Astrocyte of the cerebellum (primary cell): Measurements from ENCODE around the gene FAM98B.

ENCODE experiments used
- DNase-seq: peaks from one replicate; pipeline ENCODE4 v3.0.0-alpha.2; 2011; ENCODE audit warnings: low read depth
- H3K4me3 ChIP-seq: 2 replicates; pipeline ENCODE4 v1.5.1; 2011; ENCODE audit warnings: mild to moderate bottlenecking, low read depth, low read length, moderate library complexity
- in situ Hi-C: cut with HindIII; loops from 2 replicates; pipeline ENCODE4 v1.10.0; 2017; ENCODE audit warnings: low sequenced_read_pairs
- TF ChIP-seq, protein P1 (sequence below): IDR thresholded peaks from 2 replicates; pipeline ENCODE4 v1.5.1; 2012; ENCODE audit warnings: low read length, low read depth, moderate library complexity, mild to moderate bottlenecking; ENCODE audit errors: missing control alignments

FAM98B gene

DNA sequence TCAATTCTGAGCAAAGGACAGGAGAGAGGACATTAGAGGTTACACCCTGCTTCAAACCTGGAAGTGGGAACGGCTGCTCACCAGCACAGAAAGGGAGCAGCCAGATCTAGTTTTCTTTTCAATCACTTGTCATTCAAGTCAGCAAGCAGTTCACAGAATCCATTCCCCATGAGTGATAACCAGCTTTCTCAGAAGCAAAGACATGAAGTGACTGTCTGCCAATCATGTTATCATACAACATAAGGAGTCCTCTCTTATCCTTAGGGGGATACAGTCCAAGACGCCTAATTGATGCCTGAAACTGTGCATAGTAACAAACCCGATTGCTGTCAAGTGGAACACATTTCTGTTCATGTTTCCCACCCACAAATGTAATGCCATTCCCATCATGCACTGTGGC, 54.7 kb downstream of the FAM98B start:
- TF ChIP-seq, protein P1, sequence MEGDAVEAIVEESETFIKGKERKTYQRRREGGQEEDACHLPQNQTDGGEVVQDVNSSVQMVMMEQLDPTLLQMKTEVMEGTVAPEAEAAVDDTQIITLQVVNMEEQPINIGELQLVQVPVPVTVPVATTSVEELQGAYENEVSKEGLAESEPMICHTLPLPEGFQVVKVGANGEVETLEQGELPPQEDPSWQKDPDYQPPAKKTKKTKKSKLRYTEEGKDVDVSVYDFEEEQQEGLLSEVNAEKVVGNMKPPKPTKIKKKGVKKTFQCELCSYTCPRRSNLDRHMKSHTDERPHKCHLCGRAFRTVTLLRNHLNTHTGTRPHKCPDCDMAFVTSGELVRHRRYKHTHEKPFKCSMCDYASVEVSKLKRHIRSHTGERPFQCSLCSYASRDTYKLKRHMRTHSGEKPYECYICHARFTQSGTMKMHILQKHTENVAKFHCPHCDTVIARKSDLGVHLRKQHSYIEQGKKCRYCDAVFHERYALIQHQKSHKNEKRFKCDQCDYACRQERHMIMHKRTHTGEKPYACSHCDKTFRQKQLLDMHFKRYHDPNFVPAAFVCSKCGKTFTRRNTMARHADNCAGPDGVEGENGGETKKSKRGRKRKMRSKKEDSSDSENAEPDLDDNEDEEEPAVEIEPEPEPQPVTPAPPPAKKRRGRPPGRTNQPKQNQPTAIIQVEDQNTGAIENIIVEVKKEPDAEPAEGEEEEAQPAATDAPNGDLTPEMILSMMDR, result no peak
- in situ Hi-C loops, result no loop called here
- no peak for DNase-seq
- H3K4me3 ChIP-seq, result no peak overlapping the region

DNA sequence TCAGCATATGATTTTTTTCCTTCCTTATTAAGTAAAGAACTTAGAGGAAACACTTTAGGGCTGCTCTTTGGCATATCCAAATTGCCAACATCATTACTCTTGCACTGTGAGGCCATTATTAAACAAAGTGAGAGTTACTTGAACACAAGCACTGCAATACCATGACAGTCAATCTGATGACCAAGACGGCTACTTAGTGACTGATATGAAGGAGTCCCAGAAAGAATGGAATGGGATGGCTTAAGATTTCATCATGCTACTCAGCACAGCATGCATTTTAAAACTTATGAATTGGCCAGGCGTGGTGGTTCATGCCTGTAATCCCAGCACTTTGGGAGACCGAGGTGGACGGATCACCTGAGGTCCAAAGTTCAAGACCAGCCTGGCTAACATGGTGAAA, 55.2 kb downstream of the FAM98B start:
- in situ Hi-C loops, result no loop called here
- DNase-seq, result no peak
- no peak overlapping the region for H3K4me3 ChIP-seq
- TF ChIP-seq, protein P1, result no peak

DNA sequence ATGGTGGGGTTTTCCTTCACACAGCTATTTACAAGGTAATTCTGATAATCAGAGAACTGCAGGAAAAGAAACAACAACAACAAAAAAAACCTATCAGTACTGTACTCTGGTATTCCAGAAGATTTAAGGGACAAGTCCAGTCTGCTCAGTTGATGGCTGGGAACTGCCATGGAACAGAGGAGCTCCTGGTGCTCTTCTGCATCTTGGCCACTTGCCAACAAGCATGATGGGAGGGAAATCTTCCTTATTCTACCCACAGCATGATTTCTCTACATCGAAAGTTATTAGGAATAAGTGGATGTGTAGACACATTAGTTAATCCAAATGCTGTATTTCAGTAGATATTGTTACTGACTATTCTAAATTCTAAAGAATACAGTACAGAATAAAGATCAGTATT, 59.0 kb downstream of the FAM98B start:
- in situ Hi-C loops, result no loop called here
- TF ChIP-seq, protein P1, result no peak

DNA sequence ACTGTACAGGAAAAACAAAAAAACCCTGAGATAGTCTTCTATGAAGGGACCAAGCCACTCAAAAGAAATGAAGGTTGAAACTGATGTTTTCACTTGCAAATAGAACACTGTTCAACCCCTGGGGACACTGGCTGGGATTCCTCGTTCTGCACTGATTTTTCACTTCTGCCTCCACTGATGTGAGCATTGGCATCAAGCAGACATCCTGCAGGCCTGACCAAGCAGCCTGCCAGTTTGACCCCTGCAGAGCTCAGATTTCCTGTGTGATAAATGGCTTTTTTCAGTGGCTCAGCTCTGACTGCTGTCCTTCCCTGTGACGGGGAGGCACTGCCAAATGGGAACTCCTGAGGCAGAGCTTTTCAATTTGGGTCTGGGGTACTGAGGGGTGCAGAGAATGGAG, 60.7 kb downstream of the FAM98B start:
- DNase-seq, result no peak
- in situ Hi-C loops, result no loop called here
- no peak overlapping the region for H3K4me3 ChIP-seq
- TF ChIP-seq, protein P1, result no peak

More for the DNA sequence above, 59.0 kb downstream of the FAM98B start:
- DNase-seq, result no peak
- H3K4me3 ChIP-seq, result no peak overlapping the region

DNA sequence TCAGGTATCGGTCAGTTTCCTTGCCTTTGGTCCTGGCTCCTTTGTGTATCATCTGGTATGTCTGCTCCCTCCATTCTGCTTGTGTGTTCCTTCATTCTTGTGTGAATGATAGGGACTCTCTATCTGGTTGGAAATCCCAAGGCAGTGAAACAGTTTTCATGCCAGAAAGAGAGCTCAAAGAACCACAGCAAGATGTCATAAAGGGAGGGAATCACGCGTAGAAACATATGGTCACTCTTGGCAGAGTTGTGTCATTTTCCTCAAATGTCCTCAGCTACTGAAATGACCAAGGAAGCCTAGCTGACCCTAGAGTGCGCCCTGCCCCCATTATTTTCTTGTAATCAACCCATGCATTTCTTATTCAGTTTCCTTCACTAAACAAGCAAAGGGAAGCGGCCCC, 62.7 kb downstream of the FAM98B start:
- TF ChIP-seq, protein P1, result no peak
- no peak for DNase-seq
- no peak overlapping the region for H3K4me3 ChIP-seq
- in situ Hi-C loops, result no loop called here

DNA sequence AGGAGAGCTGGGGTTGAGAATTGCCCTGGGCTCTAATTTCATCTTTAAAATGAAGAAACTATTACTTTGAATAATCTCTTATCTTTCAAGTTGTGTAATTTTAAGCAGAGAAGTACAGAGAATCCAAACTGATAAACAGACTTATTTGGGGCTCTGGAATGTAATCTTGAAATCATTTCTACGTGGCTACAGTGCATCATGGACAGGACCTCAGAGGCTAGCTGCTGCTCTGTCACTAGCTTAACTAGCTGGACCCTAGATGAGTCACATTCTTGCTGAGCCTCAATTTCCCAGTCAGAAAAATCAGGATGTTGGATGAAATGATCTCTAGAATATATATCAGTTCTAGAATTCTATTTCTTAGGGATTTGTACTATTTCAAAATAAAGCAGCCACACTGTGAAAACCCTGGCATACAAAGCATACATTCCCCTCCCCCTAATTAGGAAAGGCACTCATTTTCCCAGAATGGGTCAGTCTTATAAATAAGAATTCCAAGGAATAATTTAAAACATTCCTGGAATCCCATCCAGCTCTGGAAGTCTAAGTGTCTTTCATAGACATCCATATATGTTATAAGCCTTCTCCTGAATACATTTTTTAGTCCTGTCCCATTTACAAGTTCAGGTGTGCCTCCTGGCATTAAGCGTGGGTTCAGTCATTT, 63.5 kb downstream of the FAM98B start:
- TF ChIP-seq, protein P1, result no peak
- DNase-seq, result no peak
- in situ Hi-C loops, result no loop called here
- no peak overlapping the region for H3K4me3 ChIP-seq

DNA sequence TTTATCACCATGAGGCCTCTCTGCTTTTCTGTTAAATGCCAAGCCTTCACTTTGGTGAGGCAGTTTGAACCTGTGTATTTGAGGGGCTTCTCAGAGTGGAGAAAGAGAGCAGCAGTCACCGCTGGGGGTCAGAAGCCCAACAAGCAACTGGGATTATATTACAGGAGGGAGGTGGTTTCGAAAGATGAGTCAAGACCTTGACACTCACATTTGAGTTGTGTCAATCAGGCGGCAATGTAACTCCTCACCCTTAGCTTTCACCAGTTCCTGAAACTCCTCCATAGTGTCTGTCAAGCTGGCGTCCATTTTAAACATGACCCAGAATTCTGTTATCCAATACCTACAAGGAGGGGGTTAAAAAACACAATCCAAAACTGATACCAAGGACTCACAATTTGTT, 64.2 kb downstream of the FAM98B start:
- in situ Hi-C loops, result no loop called here
- DNase-seq, result no peak
- H3K4me3 ChIP-seq, result no peak overlapping the region
- TF ChIP-seq, protein P1, result no peak
